ENCODE measurements around the gene ZBTB45. TPM values are rescaled to one million over a fixed set of nuclear protein-coding genes. Genes with fewer than 3 reads are reported as not detected.
A peak's percentile ranks its signal among the peaks of the same experiment; 100 is the strongest.

The ZBTB45 gene
- total RNA-seq, 2 experiments from 2014 or later, result 10.7 to 14.7 TPM

- ChIA-PET POLR2A (interaction anchor here (1.4 to 1.9 kb wide), 3 partner anchors 9 to 12 kb away, joined by 3 to 9 read pairs (median 8); partner anchors contain the start of gene TRIM28), CTCF (ENCODE audit: unreplicated experiment) (no interaction called here)
- Histone ChIP-seq H3K4me3 (ENCODE audit: low read depth, low read length, poor library complexity, severe bottlenecking) (peak overlapping the region; percentile 79), H3K27ac (ENCODE audit: low read depth, low read length, poor library complexity, severe bottlenecking) (peak overlapping the region; percentile 87), H2AFZ (ENCODE audit: low read length) (no peak overlapping the region), H3K36me3 (ENCODE audit: insufficient read depth, low read length) (peaks cover 62% of the 10 kb centered on the region), H3K9me3 (ENCODE audit: low read length) (no peaks in the 10 kb centered on the region), H4K20me1 (ENCODE audit: insufficient read depth, low read length) (0 out of 2 replicates have a peak, but pooled peaks cover 4% of the 10 kb centered on the region), H3K9me2 (ENCODE audit: insufficient read depth, low read length) (no peaks in the 10 kb centered on the region), H3K79me2 (ENCODE audit: insufficient read depth, low read depth, low read length) (peaks cover 26% of the 10 kb centered on the region), H3K4me2 (ENCODE audit: low read length) (peak overlapping the region; percentile 99), H3K4me1 (ENCODE audit: insufficient read depth, low read length, poor library complexity, severe bottlenecking) (peaks cover 41% of the 10 kb centered on the region)
- BruUV-seq (replicated peaks), result no TSS peak
- no peak for DNase-seq (ENCODE audit: low spot score)
- no peak for TF ChIP-seq CTCF (conservative IDR thresholded peaks at IDR 0.05; ENCODE audit: low read length)
- no peak for TF ChIP-seq EZH2phosphoT487 (IDR thresholded peaks at IDR 0.05; ENCODE audit: borderline replicate concordance, low read depth, low read length)
- intact Hi-C loops (cut with micrococcal nuclease; ENCODE audit: unreplicated experiment), result loop anchor here (1.0 kb wide), 1 partner anchor 10 kb away; no protein-coding TSS in a partner anchor
Measured at GRCh38 chr19:58555369-58555885, 35.8 kb upstream of the ZBTB45 start.

- no peak within 1 kb of the TSS for H2AFZ ChIP-seq (ENCODE audit: low read length)
- peak within 1 kb of the TSS; percentile 99 for H3K4me2 ChIP-seq (ENCODE audit: low read length)
- TF ChIP-seq CTCF (conservative IDR thresholded peaks at IDR 0.05; ENCODE audit: low read length), result no peak
- TF ChIP-seq EZH2phosphoT487 (IDR thresholded peaks at IDR 0.05; ENCODE audit: borderline replicate concordance, low read depth, low read length), result no peak
- BruUV-seq (replicated peaks), result TSS peak; percentile 52
- 0 out of 2 replicates have a peak, but pooled peaks cover 4% of the 10 kb centered on the region for H4K20me1 ChIP-seq (ENCODE audit: insufficient read depth, low read length)
- H3K4me3 ChIP-seq (ENCODE audit: low read depth, low read length, poor library complexity, severe bottlenecking), result peak within 1 kb of the TSS; percentile 79
- H3K36me3 ChIP-seq (ENCODE audit: insufficient read depth, low read length), result peaks cover 69% of the 10 kb centered on the region
- peak within 1 kb of the TSS; percentile 87 for H3K27ac ChIP-seq (ENCODE audit: low read depth, low read length, poor library complexity, severe bottlenecking)
- ChIA-PET CTCF (ENCODE audit: unreplicated experiment) (interaction anchor here (0.5 to 1.4 kb wide), 3 partner anchors 9 to 35 kb away, joined by 3 to 7 read pairs (median 4); partner anchors contain the start of gene ZBTB45), POLR2A (interaction anchor here (0.7 to 1.9 kb wide), 5 partner anchors 8 to 1165 kb away, joined by 3 to 9 read pairs (median 3); partner anchors contain the start of gene TRIM28)
- peak; percentile 96 for DNase-seq (ENCODE audit: low spot score)
- no peaks in the 10 kb centered on the region for H3K9me2 ChIP-seq (ENCODE audit: insufficient read depth, low read length)
- no peaks in the 10 kb centered on the region for H3K9me3 ChIP-seq (ENCODE audit: low read length)
- H3K79me2 ChIP-seq (ENCODE audit: insufficient read depth, low read depth, low read length), result peaks cover 26% of the 10 kb centered on the region
- peaks cover 34% of the 10 kb centered on the region for H3K4me1 ChIP-seq (ENCODE audit: insufficient read depth, low read length, poor library complexity, severe bottlenecking)
- intact Hi-C loops (cut with micrococcal nuclease; ENCODE audit: unreplicated experiment), result loop anchor here (1.0 kb wide), 1 partner anchor 9 kb away; no protein-coding TSS in a partner anchor
Measured at GRCh38 chr19:58554494-58555368, 35.1 kb upstream of the ZBTB45 start, which contains the start of gene CHMP2A. Gene CHMP2A, minus strand, starts transcription at chr19:58555105. Its CDS starts 893 bp downstream, at chr19:58554212.
